Panc1 (cell line): Measurements from ENCODE around the gene MAGT1. TPM values are rescaled to one million over a fixed set of nuclear protein-coding genes. Genes with fewer than 3 reads are reported as not detected.

Source experiments
- ATAC-seq: fragments of 200-7000 bp; cut with Tn5 transposase; 2 replicates; pipeline ENCODE4 v1.9.1; 2020; ENCODE audit warnings: mild to moderate bottlenecking, moderate library complexity
- BruUV-seq: library from RNA; stranded (reverse); fragments of 400-500 nt; replicated peaks from 2 replicates; lab custom pipeline; 2021; lab: Mats Ljungman, UMichigan
- CTCF ChIA-PET: fragments of 300-600 bp; sonication (Branson Sonifier 250); formaldehyde crosslinking; loops from one replicate; lab custom pipeline; 2022; ENCODE audit warnings: antibody characterized with exemption; lab: Charles Lee
- POLR2A ChIA-PET: fragments of 300-600 bp; sonication (Branson Sonifier 250); formaldehyde crosslinking; loops from one replicate; lab custom pipeline; 2022; ENCODE audit warnings: antibody characterized with exemption; lab: Charles Lee
- DNase-seq: peaks from one replicate; pipeline ENCODE4 v3.0.0-alpha.2; 2010; ENCODE audit warnings: low read depth, low spot score
- H3K27ac ChIP-seq: 2 replicates; pipeline ENCODE4 v1.5.1; 2011; ENCODE audit warnings: mild to moderate bottlenecking, low read length, inconsistent platforms
- H3K27me3 ChIP-seq: fragments of 200-500 bp; sonication (Bioruptor generic); 2 replicates; pipeline ENCODE4 v1.6.0; 2014; ENCODE audit warnings: low read length, inconsistent platforms; ENCODE audit not compliant: control insufficient read depth, insufficient read depth
- H3K36me3 ChIP-seq: fragments of 200-500 bp; sonication (Bioruptor generic); 2 replicates; pipeline ENCODE4 v1.5.1; 2014; ENCODE audit warnings: inconsistent platforms, mild to moderate bottlenecking, low read length, moderate library complexity; ENCODE audit not compliant: control insufficient read depth, insufficient read depth
- H3K4me1 ChIP-seq: 2 replicates; pipeline ENCODE4 v1.5.1; 2011; ENCODE audit warnings: inconsistent platforms, mild to moderate bottlenecking, low read length, moderate library complexity; ENCODE audit not compliant: control insufficient read depth, insufficient read depth
- H3K4me3 ChIP-seq, 2 experiments: 2 replicates each; pipeline ENCODE4 v1.5.1; 2011 to 2012; ENCODE audit warnings: low read depth in 2 of 2, low read length in 2 of 2, mild to moderate bottlenecking in 2 of 2, inconsistent platforms in 1 of 2, moderate library complexity in 1 of 2
- H3K9me3 ChIP-seq: fragments of 200-500 bp; sonication (Bioruptor generic); 2 replicates; pipeline ENCODE4 v1.5.1; 2014; ENCODE audit warnings: low read depth, mild to moderate bottlenecking, inconsistent platforms, low read length, moderate library complexity; ENCODE audit not compliant: control insufficient read depth, insufficient read depth
- POLR2AphosphoS5 ChIP-seq: IDR thresholded peaks from 2 replicates; pipeline ENCODE4 v1.6.1; 2012; ENCODE audit warnings: mild to moderate bottlenecking, low read depth, low read length, moderate library complexity
- SIN3A ChIP-seq: IDR thresholded peaks from 2 replicates; pipeline ENCODE4 v1.6.1; 2012; ENCODE audit warnings: low read depth, mild to moderate bottlenecking, low read length, moderate library complexity, borderline replicate concordance; ENCODE audit not compliant: insufficient read depth
- TCF7L2 ChIP-seq: IDR thresholded peaks from 2 replicates; pipeline ENCODE4 v1.6.1; 2011; ENCODE audit warnings: mild to moderate bottlenecking, low read depth, low read length, inconsistent platforms
- in situ Hi-C: cut with HindIII; loops from 2 replicates; pipeline ENCODE4 v1.10.0; 2016; ENCODE audit warnings: low sequenced_read_pairs, low pct_unique_long_range_greater_than_20kb
- intact Hi-C: fragments of 100-400 bp; cut with micrococcal nuclease; formaldehyde crosslinking; loops from one replicate; pipeline ENCODE4 v1.10.0; 2022; ENCODE audit not compliant: unreplicated experiment
- total RNA-seq: library from RNA; stranded (reverse); gene quantifications from one replicate; pipeline ENCODE4 v1.2.1, GENCODE V29; 2021; ENCODE audit not compliant: unreplicated experiment
- TF ChIP-seq, protein P1 (sequence below): fragments of 450-650 bp; IDR thresholded peaks from 2 replicates; pipeline ENCODE4 v1.5.1; 2017; ENCODE audit warnings: mild to moderate bottlenecking
- TF ChIP-seq, protein P2 (sequence below), 2 experiments: IDR thresholded peaks; 2 replicates each; pipeline ENCODE4 v1.6.1; 2011 to 2012; ENCODE audit warnings: low read depth in 2 of 2, control low read depth in 1 of 2, low read length in 1 of 2, mild to moderate bottlenecking in 1 of 2, moderate library complexity in 1 of 2; ENCODE audit not compliant: insufficient read depth in 1 of 2

The MAGT1 gene
- total RNA-seq, 1 experiment from 2014 or later: 60.0 TPM

DNA sequence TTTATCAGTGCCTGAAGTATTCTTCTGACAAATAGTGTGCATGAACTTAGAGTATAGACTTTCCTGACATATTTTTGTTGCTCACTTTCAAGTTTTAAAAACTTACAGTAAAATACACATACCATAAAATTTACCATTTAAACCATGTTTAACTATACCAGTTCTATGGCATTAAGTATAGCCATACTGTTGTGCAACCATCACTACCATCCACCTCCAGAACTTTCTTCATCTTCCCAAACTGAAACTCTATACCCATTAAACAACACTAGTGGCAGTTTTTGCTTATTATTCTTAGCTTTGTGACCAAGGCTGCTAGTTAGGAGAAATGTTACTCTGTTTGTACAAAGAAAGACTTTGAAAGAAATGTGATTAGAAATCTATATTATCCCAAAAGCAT, 41.1 kb upstream of the MAGT1 start:
- Histone ChIP-seq H3K36me3 (no peaks in the 10 kb centered on the region), H3K4me1 (peaks cover 10% of the 10 kb centered on the region; the same call in 1 of the 2 replicates), H3K9me3 (no peaks in the 10 kb centered on the region), H3K27ac (peak overlapping the region; percentile 40; the same call in 1 of the 2 replicates), H3K4me3 (no peak overlapping the region), H3K27me3 (no peaks in the 10 kb centered on the region)
- ChIA-PET CTCF (no interaction called here), POLR2A (no interaction called here)
- DNase-seq (no peak), ATAC-seq (no peak)
- TF ChIP-seq SIN3A: no peak
- TF ChIP-seq, protein P1, sequence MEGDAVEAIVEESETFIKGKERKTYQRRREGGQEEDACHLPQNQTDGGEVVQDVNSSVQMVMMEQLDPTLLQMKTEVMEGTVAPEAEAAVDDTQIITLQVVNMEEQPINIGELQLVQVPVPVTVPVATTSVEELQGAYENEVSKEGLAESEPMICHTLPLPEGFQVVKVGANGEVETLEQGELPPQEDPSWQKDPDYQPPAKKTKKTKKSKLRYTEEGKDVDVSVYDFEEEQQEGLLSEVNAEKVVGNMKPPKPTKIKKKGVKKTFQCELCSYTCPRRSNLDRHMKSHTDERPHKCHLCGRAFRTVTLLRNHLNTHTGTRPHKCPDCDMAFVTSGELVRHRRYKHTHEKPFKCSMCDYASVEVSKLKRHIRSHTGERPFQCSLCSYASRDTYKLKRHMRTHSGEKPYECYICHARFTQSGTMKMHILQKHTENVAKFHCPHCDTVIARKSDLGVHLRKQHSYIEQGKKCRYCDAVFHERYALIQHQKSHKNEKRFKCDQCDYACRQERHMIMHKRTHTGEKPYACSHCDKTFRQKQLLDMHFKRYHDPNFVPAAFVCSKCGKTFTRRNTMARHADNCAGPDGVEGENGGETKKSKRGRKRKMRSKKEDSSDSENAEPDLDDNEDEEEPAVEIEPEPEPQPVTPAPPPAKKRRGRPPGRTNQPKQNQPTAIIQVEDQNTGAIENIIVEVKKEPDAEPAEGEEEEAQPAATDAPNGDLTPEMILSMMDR: no peak
- no peak for TF ChIP-seq POLR2AphosphoS5
- TF ChIP-seq, protein P2, sequence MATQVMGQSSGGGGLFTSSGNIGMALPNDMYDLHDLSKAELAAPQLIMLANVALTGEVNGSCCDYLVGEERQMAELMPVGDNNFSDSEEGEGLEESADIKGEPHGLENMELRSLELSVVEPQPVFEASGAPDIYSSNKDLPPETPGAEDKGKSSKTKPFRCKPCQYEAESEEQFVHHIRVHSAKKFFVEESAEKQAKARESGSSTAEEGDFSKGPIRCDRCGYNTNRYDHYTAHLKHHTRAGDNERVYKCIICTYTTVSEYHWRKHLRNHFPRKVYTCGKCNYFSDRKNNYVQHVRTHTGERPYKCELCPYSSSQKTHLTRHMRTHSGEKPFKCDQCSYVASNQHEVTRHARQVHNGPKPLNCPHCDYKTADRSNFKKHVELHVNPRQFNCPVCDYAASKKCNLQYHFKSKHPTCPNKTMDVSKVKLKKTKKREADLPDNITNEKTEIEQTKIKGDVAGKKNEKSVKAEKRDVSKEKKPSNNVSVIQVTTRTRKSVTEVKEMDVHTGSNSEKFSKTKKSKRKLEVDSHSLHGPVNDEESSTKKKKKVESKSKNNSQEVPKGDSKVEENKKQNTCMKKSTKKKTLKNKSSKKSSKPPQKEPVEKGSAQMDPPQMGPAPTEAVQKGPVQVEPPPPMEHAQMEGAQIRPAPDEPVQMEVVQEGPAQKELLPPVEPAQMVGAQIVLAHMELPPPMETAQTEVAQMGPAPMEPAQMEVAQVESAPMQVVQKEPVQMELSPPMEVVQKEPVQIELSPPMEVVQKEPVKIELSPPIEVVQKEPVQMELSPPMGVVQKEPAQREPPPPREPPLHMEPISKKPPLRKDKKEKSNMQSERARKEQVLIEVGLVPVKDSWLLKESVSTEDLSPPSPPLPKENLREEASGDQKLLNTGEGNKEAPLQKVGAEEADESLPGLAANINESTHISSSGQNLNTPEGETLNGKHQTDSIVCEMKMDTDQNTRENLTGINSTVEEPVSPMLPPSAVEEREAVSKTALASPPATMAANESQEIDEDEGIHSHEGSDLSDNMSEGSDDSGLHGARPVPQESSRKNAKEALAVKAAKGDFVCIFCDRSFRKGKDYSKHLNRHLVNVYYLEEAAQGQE (IDR thresholded peaks at IDR 0.05; ENCODE audit: insufficient read depth in 1 of 2, low read depth in 2 of 2, low read length in 1 of 2): no peak
- in situ Hi-C loops (no loop called here), intact Hi-C loops (no loop called here)
- no TSS peak for BruUV-seq

DNA sequence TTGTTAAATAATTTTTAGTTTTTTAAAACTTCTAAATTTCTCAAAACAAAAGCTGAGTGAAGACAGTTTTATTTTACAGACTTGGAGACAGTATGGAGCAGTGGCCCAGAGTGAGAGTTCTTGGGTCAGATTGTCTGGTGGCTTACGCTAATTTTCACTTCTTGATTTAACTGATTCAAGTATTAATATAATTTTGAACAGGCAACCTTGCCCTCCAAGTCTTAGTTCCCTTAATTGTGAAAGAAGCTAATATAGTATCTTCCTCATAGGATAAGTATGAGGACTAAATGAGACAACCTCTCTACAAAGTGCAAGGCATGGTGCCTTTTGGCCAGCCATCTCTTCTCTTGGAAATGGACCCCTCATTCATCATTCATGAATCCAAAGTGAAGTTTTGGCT, 40.7 kb upstream of the MAGT1 start:
- DNase-seq: no peak
- ChIA-PET POLR2A (no interaction called here), CTCF (no interaction called here)
- no peak for ATAC-seq
- Histone ChIP-seq H3K27ac (peak overlapping the region; percentile 39; the same call in 1 of the 2 replicates), H3K4me3 (no peak overlapping the region), H3K9me3 (no peaks in the 10 kb centered on the region), H3K27me3 (no peaks in the 10 kb centered on the region), H3K4me1 (peaks cover 10% of the 10 kb centered on the region; the same call in 1 of the 2 replicates), H3K36me3 (no peaks in the 10 kb centered on the region)
- in situ Hi-C loops (no loop called here), intact Hi-C loops (no loop called here)
- BruUV-seq: no TSS peak
- TF ChIP-seq POLR2AphosphoS5: no peak

DNA sequence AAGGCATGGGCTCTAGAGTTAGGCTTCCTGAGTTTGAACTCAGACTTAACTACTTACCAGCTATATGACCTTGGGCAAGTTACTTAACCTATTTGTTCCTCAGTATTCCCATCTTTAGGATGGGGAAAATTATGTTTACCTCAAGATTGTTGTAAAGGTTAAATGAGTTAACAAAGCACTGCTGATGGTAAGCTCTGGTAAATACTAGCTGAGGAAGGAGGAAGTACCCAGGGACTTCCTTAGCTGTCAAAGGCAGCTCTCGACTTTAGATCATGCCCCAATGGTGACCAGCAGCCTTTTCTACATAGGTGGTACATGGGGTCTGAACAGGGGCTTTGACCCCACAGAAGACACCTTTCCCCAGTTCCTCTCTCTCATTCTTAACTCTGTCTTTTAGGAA, 35.3 kb upstream of the MAGT1 start:
- in situ Hi-C loops: no loop called here
- H3K4me3 ChIP-seq: no peak overlapping the region
- no peaks in the 10 kb centered on the region for H3K36me3 ChIP-seq
- no peaks in the 10 kb centered on the region for H3K9me3 ChIP-seq
- CTCF ChIA-PET: no interaction called here
- intact Hi-C loops: no loop called here
- no peak for TF ChIP-seq SIN3A
- TF ChIP-seq TCF7L2: no peak
- TF ChIP-seq POLR2AphosphoS5: no peak
- TF ChIP-seq, protein P1: no peak
- DNase-seq (no peak), ATAC-seq (no peak)
- no peak overlapping the region for H3K27ac ChIP-seq
- H3K4me1 ChIP-seq: no peaks in the 10 kb centered on the region; the same call in 1 of the 2 replicates
- no TSS peak for BruUV-seq
- POLR2A ChIA-PET: no interaction called here
- no peaks in the 10 kb centered on the region for H3K27me3 ChIP-seq
